Body of pancreas (tissue), 4 donors: ENCODE data around the gene POR.

Source experiments
- POLR2A ChIP-seq, 3 donors: fragments of 450-650 bp; IDR thresholded peaks; one replicate each; pipeline ENCODE4 v1.6.1; 2016; ENCODE audit warnings: antibody characterized with exemption in 3 of 3, mild to moderate bottlenecking in 2 of 3
- TF ChIP-seq, protein P1 (sequence below), 7 experiments: fragments of 450-650 bp in 4 of 7; fragments of 200-600 bp in 3 of 7; sonication (generic) in 3 of 7; IDR thresholded peaks; one replicate each; pipeline ENCODE4 v1.5.1; 2016 to 2019; ENCODE audit warnings: antibody characterized with exemption in 7 of 7

DNA sequence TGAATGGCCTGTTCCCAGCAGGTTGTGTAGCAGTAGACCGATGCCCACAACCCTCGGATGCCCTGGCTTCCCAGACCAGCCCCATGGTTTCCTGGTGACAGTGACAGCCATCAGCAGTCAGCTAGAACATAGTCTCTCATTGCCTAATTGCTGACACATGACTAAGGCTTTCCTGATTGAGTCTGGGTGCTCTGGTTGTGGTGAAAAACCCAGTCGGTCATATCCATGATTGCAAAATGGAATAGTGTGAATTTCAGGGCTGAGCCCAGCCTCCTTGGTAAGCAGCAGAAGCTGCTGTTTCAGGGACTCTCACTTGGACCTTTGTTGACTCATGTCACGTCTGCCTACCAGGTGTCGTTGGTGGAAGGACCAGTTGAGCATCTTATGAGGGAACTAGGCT lies 36.6 kb downstream of the POR start:
- TF ChIP-seq, protein P1, sequence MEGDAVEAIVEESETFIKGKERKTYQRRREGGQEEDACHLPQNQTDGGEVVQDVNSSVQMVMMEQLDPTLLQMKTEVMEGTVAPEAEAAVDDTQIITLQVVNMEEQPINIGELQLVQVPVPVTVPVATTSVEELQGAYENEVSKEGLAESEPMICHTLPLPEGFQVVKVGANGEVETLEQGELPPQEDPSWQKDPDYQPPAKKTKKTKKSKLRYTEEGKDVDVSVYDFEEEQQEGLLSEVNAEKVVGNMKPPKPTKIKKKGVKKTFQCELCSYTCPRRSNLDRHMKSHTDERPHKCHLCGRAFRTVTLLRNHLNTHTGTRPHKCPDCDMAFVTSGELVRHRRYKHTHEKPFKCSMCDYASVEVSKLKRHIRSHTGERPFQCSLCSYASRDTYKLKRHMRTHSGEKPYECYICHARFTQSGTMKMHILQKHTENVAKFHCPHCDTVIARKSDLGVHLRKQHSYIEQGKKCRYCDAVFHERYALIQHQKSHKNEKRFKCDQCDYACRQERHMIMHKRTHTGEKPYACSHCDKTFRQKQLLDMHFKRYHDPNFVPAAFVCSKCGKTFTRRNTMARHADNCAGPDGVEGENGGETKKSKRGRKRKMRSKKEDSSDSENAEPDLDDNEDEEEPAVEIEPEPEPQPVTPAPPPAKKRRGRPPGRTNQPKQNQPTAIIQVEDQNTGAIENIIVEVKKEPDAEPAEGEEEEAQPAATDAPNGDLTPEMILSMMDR (IDR thresholded peaks at IDR 0.05) = no peak
- no peak for TF ChIP-seq POLR2A (IDR thresholded peaks at IDR 0.05)
